NCI-H510A (cell line): ENCODE results near the gene PAX7.
"Not testable (repeated sequence)": the region's sequence is repeated elsewhere in the genome, so short reads cannot be mapped to it uniquely, and the experiment has no call there.

Source experiments
- DNase-seq: peaks from one replicate; lab custom pipeline; 2025; lab: John Stamatoyannopoulos, UW

Gene PAX7

GRCh38 chr1:18730321-18730720, 99.7 kb downstream of the PAX7 start:
- no peak for DNase-seq

- DNase-seq: no peak
Observed at GRCh38 chr1:18731148-18731547, 100.5 kb downstream of the PAX7 start.

GRCh38 chr1:18731591-18732235, 101.1 kb downstream of the PAX7 start:
- no peak for DNase-seq

DNA sequence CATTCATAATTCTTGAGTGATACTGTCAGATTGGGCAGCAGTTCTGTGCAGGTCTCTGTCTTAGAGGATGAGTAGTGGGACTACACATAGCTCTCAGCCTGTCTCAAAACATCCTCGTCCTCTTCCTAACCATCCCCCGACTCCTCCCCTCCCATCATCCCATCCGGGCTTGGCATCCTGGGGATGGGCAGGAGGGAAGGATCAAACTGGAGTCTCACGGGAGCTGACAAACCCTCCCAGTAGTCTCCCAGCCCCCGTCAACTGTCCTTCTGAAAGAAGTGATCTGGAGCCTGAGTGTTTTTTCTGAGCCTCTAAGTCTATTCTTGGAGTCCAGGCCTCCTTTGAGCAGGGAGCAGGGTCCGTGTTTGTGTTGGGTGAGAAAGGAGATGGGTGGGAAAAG, 102.0 kb downstream of the PAX7 start:
- DNase-seq: no peak

- no peak for DNase-seq
Observed at GRCh38 chr1:18734001-18734400, 103.4 kb downstream of the PAX7 start.

DNA sequence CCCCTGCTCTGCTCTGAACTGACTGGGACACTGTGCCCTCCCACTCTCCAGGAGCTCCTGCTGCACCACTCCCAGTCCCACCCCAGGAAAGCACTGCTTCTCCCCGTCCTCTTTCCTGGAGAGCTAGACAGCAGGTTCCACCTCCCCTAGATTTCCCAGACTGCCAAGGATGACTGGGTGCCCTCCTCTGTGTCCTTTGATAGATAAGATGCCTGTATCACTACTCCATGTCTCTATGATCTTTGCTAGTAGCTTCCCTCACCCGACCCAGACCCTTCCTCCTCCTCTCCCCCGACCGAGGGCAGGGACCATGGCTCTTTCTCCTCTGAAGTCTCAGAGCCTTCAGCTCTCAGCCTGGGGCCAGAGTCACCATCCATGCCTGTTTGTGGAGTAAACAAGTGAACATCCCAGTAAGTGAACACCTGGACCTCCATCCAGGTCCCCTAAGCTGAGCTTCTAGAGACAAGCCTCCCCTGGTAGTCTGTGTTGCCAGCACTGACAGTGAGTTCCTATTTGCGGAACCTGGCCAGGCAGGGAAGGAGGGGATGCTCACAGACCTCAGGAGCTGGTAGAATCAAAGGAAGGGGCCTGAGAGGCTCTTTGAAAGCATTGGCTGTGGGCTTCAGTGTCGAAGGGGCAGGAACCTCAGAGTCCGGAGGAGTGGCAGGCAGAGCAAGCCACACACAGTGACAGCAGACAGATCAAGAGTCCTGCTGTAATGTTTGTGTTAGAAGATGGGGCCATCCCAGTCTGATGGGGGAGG, 104.0 kb downstream of the PAX7 start:
- no peak for DNase-seq

- DNase-seq: no peak
Observed at GRCh38 chr1:18735224-18735997, 104.8 kb downstream of the PAX7 start.

- no peak for DNase-seq
Observed at GRCh38 chr1:18736958-18737357, 106.3 kb downstream of the PAX7 start.

DNA sequence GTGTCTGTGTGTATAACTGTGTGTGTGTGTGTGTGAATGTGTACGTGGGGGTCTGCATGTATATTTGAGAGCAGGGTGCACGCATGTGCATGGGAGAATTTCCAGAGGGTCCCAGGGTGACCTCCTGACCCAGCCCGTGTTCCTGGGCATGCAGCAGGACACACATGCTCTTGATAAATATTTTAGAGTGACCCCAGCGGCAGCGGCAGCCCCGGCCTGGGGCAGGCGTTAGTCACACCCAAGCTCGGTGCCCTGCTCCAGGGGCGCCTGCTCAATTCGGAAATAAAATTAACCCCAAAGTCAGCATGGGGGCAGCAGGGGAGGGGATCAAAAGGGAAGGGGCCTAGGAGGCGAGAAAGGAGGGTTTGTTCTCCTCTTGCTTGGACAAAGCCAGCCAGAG, 107.5 kb downstream of the PAX7 start:
- DNase-seq: no peak

GRCh38 chr1:18738617-18739016, 108.0 kb downstream of the PAX7 start:
- no peak for DNase-seq

DNA sequence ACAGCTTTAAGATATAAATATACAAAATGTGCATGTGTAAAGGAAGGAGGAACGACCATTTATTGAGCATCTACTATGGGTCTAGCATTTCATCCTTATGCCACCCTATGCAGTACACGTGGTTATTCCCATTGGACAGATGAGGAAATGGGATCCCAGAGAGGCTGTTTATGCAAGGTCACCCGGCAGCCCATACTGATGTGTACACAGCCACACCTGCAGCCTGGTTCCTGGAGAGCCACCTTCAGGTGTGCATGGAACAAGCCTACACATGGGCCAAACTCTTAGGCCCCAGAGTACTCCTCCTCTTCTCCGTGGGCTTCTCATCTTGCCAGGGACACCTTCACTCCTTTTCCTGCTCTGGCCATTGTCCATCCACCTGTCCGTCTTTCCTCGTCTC, 108.8 kb downstream of the PAX7 start:
- DNase-seq: no peak

- no peak for DNase-seq
Observed at GRCh38 chr1:18739897-18740296, 109.3 kb downstream of the PAX7 start.

DNA sequence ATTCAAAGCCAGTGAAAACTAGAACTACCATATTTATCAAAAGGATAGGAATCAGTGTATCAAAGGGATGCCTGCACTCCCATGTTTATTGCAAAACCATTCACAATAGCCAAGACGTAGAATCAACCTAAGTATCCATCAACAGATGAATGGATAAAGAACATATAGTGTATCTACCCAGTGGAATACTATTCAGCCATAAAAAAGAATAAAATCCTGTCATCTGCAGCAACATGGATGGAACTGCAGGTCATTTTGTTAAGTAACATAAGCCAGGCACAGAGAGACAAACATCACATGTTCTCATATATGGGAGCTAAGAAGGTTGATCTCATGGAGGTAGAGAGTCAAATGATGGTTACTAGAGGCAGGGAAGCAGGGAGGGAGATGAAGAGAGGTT, 110.0 kb downstream of the PAX7 start:
- no peak for DNase-seq

DNA sequence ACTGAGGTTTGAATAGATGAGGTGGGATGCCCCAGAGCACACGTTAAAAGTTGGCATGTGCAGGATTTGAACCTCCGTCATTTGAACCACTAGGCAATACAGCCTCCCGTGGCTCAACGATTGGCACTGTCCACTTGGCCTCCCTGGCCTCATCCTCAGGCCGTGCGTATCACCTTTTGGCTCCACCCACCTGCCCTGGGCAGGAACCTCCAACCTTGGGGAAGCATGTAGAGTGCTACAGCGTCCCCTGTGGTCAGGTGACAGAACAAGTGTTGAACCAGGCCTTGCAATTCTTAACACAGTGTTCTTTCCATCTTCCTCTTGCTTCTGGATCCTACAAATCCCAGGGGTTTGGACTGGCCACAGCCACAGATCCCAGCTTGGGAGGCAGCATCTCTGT, 112.6 kb downstream of the PAX7 start:
- DNase-seq: no peak

DNA sequence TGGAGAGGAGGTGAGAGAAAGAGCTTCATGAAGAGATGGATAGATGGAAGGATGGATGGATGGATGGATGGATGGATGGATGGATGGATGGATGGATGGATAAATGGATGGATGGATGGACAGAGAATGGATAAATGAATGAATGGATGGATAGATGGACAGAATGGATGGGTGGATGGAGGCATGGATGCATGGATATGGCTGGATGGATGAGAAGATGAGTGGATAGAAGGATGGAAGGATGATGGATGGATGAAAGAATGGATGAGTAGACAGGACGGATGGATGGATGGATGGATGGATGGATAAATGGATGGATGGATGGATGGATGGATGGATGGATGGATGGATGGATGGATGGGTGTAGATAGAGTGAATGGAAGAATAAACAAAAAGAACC, 113.7 kb downstream of the PAX7 start:
- DNase-seq: not testable (repeated sequence)

GRCh38 chr1:18746981-18747380, 116.3 kb downstream of the PAX7 start:
- DNase-seq: no peak

- DNase-seq: no peak
Observed at GRCh38 chr1:18747671-18748070, 117.0 kb downstream of the PAX7 start.

GRCh38 chr1:18748435-18748834, 117.8 kb downstream of the PAX7 start:
- no peak for DNase-seq

- DNase-seq: no peak
Observed at GRCh38 chr1:18749569-18749968, 118.9 kb downstream of the PAX7 start.

DNA sequence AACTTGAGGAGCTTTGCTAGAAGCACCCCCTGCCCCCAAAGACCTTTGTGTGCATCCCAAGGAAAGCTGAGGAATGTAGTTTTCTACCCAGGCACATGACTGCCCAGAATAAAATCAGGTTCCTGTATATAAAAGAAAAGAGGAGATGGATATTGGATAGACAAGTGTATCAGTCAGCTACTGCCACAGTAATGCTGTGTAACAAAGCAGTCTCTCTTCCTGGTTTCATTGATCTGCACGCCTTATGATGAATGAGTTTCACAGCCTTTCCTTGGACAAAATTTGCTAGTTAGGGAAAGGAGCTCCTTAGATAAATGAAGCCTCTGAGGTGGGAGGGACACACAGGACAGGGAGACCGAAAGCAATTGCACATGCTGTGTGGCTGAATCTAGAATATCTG, 120.0 kb downstream of the PAX7 start:
- no peak for DNase-seq

- no peak for DNase-seq
Observed at GRCh38 chr1:18751425-18751824, 120.8 kb downstream of the PAX7 start.

- DNase-seq: no peak
Observed at GRCh38 chr1:18752409-18752808, 121.8 kb downstream of the PAX7 start.

DNA sequence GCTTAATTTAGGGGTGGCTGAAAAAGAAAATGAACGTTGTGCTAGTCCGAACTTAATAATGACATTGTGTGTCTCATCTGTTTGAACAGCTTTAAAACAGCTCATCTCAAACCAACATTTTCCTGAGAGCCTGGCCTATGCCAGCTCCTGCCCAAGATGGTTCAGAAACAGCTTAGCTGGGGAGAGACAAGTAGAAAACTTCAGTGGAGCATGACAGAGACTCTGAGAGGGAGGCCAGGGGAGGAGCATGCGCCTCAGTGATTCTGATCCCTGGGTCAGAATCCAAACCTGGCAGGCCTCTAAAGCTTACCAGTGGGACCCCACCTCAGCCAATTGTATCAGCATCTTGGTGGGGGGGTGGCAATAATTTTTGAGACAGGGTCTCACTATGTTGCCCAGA, 129.5 kb downstream of the PAX7 start:
- no peak for DNase-seq
